Activated T-cell treated with anti-CD3 and anti-CD28 coated beads for 24 hours (primary cell): ENCODE results near the gene PCDH1.
A peak's percentile ranks its signal among the peaks of the same experiment; 100 is the strongest.
"Not testable (repeated sequence)": the region's sequence is repeated elsewhere in the genome, so short reads cannot be mapped to it uniquely, and the experiment has no call there.

Source experiments
- DNase-seq: peaks from one replicate; pipeline ENCODE4 v3.0.0-alpha.2; 2020; ENCODE audit warnings: low read depth

The PCDH1 gene

GRCh38 chr5:141832131-141832530 is 46.1 kb downstream of the PCDH1 start:
- DNase-seq = no peak

- DNase-seq = no peak
These were observed 50.0 kb downstream of the PCDH1 start for GRCh38 chr5:141828162-141828561.

- no peak for DNase-seq
These were observed 51.5 kb downstream of the PCDH1 start for GRCh38 chr5:141826674-141827073.

GRCh38 chr5:141825791-141826560 is 52.2 kb downstream of the PCDH1 start:
- no peak for DNase-seq

GRCh38 chr5:141825241-141825671 is 53.0 kb downstream of the PCDH1 start:
- no peak for DNase-seq

GRCh38 chr5:141824717-141825116 is 53.5 kb downstream of the PCDH1 start:
- DNase-seq = no peak

GRCh38 chr5:141823056-141823455 is 55.2 kb downstream of the PCDH1 start:
- DNase-seq = no peak

- no peak for DNase-seq
These were observed 56.1 kb downstream of the PCDH1 start for GRCh38 chr5:141822144-141822543.

GRCh38 chr5:141821430-141821925 is 56.7 kb downstream of the PCDH1 start:
- DNase-seq = no peak

- not testable (repeated sequence) for DNase-seq
These were observed 57.5 kb downstream of the PCDH1 start for GRCh38 chr5:141820686-141821085.

GRCh38 chr5:141817631-141818030 is 60.6 kb downstream of the PCDH1 start:
- DNase-seq = no peak

GRCh38 chr5:141816598-141817399 is 61.4 kb downstream of the PCDH1 start:
- no peak for DNase-seq

GRCh38 chr5:141815796-141816180 is 62.4 kb downstream of the PCDH1 start:
- DNase-seq = no peak

- no peak for DNase-seq
These were observed 63.0 kb downstream of the PCDH1 start for GRCh38 chr5:141815051-141815795.

- DNase-seq = peak; percentile 9
These were observed 63.9 kb downstream of the PCDH1 start for GRCh38 chr5:141814064-141814964.

GRCh38 chr5:141812512-141812911 is 65.7 kb downstream of the PCDH1 start:
- no peak for DNase-seq

GRCh38 chr5:141811287-141812155 is 66.7 kb downstream of the PCDH1 start:
- peak; percentile 3 for DNase-seq

GRCh38 chr5:141810702-141811101 is 67.5 kb downstream of the PCDH1 start:
- no peak for DNase-seq

GRCh38 chr5:141809380-141810096 is 68.7 kb downstream of the PCDH1 start:
- DNase-seq = no peak

- no peak for DNase-seq
These were observed 69.4 kb downstream of the PCDH1 start for GRCh38 chr5:141808857-141809256.
